LNCaP clone FGC (cell line): ENCODE measurements around the gene TMEM60.

Source experiments
- DNase-seq: peaks from one replicate; pipeline ENCODE4 v3.0.0-alpha.2; 2011; ENCODE audit warnings: low read depth
- H3K4me3 ChIP-seq: 2 replicates; pipeline ENCODE4 v1.5.1; 2011; ENCODE audit warnings: mild to moderate bottlenecking, low read depth, low read length, control low read depth
- CTCF ChIP-seq: IDR thresholded peaks from 2 replicates; pipeline ENCODE4 v1.5.1; 2012; ENCODE audit warnings: mild to moderate bottlenecking; ENCODE audit not compliant: control insufficient read depth, insufficient read depth; ENCODE audit errors: extremely low read depth

Gene TMEM60

GRCh38 chr7:77800158-77800557 is 1.9 kb upstream of the TMEM60 start:
- DNase-seq: no peak
- no peak for TF ChIP-seq CTCF
- H3K4me3 ChIP-seq: no peak overlapping the region; the same call in 1 of the 2 replicates

- DNase-seq: no peak
- peak overlapping the region; percentile 96 for H3K4me3 ChIP-seq
- no peak for TF ChIP-seq CTCF
These were observed 1.1 kb upstream of the TMEM60 start for GRCh38 chr7:77799078-77799964.

- H3K4me3 ChIP-seq: peak overlapping the region; percentile 96
- DNase-seq: no peak
- no peak for TF ChIP-seq CTCF
These were observed 370 bp downstream of the TMEM60 start for GRCh38 chr7:77797734-77798393.

GRCh38 chr7:77796960-77797359 is 1.3 kb downstream of the TMEM60 start:
- no peak for DNase-seq
- H3K4me3 ChIP-seq: peak overlapping the region; percentile 96
- TF ChIP-seq CTCF: no peak

- no peak for DNase-seq
- no peak for TF ChIP-seq CTCF
- no peak overlapping the region for H3K4me3 ChIP-seq
These were observed 2.1 kb downstream of the TMEM60 start for GRCh38 chr7:77796109-77796508.

- DNase-seq: no peak
- H3K4me3 ChIP-seq: no peak overlapping the region
- no peak for TF ChIP-seq CTCF
These were observed 4.2 kb downstream of the TMEM60 start for GRCh38 chr7:77794000-77794399.

- peak overlapping the region; percentile 30; the same call in 1 of the 2 replicates for H3K4me3 ChIP-seq
- TF ChIP-seq CTCF: no peak
- peak; percentile 50 for DNase-seq
These were observed 6.3 kb downstream of the TMEM60 start for GRCh38 chr7:77791956-77792355.
